Smooth muscle cell of the brain vasculature (primary cell): ENCODE data around the gene SPTBN4.
A peak's percentile ranks its signal among the peaks of the same experiment; 100 is the strongest.
"Not testable (repeated sequence)": the region's sequence is repeated elsewhere in the genome, so short reads cannot be mapped to it uniquely, and the experiment has no call there.

Source experiments
- DNase-seq: peaks from one replicate; pipeline ENCODE4 v3.0.0-alpha.2; 2012; ENCODE audit warnings: low read depth, low spot score

The SPTBN4 gene

DNA sequence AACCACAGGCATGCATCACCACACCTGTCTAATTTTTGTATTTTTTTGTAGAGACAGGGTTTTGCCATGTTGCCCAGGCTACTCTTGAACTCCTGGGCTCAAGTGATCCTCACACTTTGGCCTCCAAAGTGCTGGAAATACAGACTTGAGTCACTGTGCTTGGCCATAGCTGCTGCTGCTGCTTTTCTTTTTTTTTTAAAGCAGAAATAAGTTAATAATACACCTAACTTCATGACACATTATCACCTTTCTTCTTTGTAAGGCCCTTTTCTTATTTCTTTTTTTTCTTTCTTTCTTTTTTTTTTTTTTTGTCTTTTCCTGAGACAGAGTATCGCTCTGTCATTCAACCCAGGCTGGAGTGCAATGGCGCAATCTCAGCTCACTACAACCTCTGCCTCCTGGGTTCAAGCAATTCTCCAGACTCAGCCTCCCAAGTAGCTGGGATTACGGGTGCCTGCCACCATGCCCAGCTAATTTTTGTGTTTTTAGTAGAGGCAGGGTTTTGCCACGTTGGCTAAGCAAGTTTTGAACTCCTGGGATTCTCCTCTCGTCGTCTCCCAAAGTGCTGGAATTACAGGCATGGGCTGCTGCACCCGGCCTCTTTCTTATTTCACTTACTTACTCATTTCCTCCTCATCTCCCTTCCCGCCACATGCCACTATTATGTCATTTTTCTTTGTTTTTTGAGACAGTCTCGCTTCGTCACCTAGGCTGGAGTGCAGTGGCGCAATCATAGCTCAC, 118.6 kb downstream of the SPTBN4 start:
- DNase-seq = no peak

DNA sequence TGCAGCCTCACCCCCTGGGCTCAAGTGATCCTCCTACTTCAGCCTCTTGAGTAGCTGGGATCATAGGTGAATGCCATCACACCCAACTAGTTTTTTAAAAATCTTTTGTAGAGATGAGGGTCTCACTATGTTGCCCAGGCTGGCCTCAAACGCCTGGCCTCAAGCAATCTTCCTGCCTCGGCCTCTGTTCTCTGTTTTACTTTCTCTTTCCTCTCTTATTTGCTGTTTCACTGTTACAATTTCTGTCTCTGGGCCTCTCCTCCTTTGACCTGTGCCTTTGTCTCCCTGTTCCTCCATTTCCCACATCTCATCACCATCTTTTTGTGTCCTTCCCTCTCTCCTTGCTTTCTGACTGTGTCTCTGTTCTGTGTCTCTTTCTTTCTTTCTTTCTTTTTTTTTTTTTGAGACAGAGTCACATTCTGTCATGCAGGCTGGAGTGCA, 119.2 kb downstream of the SPTBN4 start:
- DNase-seq = no peak

DNA sequence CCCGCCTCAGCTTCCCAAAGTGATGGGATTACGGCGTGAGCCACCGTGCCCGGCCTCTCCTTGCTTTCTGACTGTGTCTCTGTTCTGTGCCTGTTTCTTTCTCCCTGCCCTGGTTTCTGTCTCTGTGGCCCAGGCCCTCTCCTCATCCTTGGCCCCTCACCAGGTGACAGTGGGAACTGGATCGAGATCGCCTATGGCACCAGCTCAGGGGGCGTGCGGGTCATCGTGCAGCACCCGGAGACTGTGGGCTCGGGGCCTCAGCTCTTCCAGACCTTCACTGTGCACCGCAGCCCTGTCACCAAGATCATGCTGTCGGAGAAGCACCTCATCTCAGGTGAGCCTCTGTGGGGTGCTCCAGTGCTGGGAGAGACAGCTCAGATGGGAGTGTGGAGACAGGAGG, 119.8 kb downstream of the SPTBN4 start:
- DNase-seq = no peak

DNA sequence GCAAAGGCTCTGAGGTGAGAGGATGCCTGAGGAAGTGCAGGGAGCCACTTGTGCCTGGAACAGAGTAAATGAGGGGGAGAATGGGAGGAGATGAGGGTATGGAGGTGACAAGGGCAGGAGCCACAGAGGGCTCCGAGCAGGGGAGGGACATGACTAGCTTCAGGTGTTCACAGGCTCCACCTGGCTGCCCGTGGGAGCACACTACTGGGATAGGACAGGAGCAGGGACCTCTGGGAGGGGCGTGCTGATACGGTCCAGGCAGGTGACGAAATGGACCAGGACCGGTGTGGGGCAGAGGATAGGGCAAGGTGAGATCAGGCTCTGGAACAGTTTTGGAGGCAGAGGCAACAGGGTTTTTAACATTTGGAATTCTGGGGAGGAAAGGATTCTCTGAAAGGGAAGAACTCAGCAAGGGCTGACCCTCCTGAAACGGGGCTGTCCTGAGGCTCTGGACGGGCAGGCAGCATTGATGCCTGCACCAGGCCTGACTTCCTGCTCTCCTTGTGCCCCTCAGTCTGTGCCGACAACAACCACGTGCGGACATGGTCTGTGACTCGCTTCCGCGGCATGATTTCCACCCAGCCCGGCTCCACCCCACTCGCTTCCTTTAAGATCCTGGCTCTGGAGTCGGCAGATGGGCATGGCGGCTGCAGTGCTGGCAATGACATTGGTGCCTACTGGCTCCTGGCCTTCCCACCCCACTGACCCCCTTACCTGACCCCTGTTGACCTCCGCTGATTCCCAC, 121.5 kb downstream of the SPTBN4 start:
- no peak for DNase-seq

DNA sequence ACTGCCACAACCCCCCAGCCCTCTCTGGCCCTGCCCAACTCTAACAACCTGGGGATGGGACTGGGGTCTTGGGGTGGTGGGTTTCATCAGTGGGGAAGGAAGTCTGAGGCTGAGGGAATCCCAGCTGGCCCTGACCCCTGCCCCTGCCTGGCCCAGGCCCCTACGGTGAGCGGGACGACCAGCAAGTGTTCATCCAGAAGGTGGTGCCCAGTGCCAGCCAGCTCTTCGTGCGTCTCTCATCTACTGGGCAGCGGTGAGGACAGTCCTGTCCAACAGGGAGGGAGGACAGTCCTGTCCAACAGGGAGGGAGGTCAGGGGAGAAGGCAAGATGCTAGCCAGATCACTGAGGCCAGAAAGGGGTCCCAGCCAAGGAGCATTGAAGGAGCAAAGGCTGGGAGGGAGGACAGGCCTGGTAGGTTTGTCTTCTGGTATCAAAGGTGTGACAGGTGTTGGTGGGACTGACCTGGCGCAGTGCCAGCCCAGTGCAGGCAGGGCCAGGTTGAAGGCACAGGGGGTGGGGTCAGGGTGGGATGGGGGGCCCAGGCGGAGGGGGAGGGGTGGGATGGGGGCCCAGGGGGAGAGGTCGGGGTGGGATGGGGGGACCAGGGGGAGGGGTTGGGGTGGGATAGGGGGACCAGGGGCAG, 122.2 kb downstream of the SPTBN4 start:
- DNase-seq = no peak

DNA sequence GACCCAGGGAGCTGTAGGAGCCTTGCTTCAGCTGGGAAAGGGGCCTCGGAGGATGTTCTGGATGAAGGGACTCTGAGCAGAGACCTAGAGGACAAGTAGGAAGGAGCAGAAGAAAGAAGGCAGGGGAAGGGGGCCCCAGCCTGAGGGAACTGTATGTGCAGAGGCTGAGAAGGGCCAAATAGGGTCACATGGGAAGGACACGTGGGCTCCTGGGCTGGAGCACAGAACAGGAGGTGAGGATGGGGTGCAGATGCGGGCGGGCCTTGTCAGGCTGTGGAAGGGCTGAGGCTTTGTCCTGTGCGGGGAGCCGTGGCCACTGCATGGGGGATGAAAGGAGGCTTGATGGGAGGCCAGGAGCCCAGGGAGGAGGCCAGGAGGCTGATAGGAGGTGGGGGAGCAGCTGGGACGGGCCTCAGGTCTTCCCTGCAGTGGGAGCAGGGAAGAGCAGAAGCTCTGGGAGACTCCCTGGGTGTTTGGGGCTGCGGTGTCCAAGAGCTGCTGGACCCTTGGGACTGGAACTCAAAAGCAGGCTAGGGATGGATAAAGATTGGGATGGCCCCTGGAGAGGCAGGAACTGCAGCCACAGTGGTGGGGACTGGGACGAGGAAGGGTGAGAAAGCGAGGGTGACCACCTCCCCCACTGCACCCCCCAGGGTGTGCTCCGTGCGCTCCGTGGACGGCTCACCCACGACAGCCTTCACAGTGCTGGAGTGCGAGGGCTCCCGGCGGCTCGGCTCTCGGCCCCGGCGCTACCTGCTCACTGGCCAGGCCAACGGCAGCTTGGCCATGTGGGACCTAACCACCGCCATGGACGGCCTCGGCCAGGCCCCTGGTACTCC, 123.0 kb downstream of the SPTBN4 start:
- DNase-seq = no peak

DNA sequence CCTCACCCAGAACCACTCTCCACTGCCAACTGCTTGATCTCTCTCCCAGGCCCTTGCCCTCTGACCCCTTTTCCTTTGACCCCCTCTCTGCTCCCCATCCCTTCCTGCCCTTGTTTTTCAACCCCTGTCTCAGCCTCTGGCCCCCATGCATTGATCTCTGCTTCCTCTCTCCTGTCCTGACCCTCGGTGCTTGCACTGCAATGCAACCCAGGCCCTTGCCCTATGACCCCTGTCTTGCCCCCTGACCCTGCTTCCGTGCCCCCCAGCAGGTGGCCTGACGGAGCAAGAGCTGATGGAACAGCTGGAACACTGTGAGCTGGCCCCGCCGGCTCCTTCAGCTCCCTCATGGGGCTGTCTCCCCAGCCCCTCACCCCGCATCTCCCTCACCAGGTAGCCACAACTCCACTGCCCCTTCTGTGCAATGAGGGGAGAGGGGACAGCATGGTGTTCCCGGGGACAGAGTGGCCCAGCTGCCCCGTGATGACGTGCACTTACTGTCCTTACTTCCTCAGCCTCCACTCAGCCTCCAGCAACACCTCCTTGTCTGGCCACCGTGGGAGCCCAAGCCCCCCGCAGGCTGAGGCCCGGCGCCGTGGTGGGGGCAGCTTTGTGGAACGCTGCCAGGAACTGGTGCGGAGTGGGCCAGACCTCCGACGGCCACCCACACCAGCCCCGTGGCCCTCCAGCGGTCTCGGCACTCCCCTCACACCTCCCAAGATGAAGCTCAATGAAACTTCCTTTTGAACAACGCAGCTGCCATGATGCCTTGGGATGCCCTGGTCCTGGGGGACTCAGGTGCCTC, 123.9 kb downstream of the SPTBN4 start:
- no peak for DNase-seq

DNA sequence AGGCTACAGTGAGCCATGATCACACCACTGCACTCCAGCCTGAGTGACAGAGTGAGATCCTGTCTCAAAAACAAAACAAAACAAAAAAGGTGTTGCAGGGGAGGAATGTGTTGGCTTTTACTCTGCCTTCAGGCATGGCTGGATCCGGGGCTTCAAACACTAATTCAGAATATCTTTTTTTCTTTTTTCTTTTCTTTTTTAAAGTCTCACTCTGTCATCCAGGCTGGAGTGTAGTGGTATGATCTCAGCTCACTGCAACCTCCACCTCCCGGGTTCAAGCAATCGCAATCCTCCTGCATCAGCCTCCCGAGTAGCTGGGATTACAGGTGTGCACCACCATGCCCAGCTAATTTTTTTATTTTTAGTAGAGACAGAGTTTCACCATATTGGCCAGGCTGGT, 124.9 kb downstream of the SPTBN4 start:
- not testable (repeated sequence) for DNase-seq

DNA sequence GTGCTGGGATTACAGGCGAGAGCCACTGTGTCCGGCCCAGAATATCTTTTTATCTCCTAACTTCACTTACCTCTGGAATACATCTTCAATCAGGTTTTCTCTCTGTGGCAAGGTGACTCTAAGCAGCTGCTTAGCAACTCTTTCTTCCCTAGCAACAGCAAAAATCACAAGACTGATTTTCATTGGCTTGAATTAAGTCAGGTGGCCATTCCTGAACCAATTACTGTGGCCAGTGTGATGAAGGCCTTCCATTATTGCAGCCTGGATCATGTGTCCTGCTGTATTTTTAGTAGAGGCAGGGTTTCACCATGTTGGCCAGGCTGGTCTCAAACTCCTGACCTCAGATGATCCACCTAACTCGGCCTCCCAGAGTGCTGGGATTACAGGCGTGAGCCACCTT, 125.4 kb downstream of the SPTBN4 start:
- DNase-seq = no peak

DNA sequence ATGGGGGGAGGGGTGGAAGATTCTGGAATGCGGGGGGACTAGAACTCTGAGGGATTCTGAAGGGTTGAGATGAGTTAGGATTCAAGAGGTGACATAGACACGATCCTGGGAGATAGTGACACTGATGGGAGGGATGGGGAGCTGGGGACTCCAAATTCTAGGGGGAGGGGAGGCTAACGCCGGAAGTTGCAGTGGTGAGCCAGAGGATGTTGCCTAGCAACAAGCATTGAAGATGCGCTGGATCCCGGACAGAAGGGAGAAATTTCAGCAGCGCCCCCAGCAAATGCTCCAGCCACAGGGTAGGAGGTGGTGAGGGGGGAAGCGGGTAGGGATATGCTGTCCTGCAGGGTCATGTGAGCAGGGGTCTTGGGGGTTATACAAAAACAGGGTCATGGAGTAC, 127.5 kb downstream of the SPTBN4 start:
- DNase-seq = no peak

DNA sequence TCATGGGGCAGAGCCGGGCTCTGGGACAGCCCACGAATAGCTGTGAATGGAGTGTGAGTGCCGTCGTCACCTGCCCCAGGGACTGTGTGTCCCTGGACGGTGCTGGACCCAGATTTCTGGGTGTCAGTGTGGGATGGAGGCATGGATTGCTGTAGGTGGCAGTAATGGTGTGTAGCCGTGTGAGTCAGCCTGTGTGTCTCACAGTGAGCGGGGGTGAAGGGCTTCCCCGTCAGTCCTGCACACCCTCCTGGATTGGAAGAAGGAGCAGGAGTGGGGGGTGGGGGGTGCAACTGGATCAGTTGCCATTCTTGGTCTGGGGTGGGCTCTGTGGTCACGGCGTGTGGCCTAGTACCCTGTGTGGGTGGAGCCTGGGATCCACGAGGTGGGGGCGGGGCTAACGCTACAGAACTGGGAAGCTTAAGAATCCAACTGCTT, 127.9 kb downstream of the SPTBN4 start:
- DNase-seq = no peak

DNA sequence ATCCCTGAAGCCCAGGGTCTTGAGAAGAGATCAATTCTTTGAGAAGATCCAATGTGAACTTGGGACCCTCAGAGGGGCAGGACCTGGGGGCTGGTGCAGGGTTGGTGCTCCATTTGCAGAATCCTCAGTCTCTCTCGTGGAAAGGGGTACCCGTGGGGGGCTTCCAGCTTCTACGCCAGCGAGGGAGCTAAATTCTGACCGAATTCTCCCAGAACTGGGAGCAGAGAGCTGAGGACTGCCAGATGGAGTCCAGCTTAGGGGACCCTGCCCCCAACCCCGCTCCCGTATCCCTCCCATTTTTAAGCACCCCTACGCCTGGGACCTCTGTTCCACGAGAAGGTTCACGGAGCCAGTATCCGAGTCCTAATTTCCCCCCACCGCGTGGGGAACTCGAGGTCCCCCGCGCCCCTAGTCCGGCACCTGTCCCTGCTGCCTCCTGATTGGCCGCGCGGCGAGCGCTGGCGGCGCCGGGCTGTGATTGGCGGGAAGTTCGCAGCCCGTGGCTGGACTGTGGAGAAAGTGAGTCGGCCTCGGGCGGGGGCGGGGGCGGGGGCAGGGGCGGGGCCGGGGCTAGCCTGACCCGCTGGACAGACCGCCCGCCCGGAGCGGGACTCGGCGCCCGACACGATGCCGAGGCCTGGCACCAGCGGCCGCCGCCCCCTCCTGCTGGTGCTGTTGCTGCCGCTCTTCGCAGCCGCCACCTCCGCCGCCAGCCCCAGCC, 130.0 kb downstream of the SPTBN4 start:
- DNase-seq = no peak

DNA sequence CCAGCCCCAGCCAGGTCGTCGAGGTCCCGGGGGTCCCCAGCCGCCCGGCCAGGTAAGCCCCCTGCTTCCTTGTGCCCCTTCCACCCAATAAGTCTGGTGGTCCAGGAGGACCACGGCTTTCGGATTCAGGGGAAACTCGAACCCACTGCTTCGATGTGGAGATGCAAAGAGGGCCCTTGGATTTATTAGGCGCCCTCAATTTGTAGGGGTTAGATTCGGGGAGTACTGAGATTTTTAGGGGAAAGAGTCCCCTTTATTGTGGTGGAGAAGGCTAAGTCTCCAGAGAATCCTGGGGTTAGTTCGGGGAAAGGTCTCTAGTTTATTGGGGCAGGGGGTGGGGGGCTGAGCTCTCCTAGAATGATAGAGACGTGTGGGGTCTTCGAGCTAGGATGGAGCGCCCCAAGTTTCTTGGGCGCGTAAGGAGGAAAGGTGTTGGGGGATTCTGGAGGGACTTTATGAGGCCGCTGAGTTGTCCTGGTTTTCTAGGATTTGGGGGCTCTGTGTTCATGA, 130.6 kb downstream of the SPTBN4 start:
- no peak for DNase-seq

DNA sequence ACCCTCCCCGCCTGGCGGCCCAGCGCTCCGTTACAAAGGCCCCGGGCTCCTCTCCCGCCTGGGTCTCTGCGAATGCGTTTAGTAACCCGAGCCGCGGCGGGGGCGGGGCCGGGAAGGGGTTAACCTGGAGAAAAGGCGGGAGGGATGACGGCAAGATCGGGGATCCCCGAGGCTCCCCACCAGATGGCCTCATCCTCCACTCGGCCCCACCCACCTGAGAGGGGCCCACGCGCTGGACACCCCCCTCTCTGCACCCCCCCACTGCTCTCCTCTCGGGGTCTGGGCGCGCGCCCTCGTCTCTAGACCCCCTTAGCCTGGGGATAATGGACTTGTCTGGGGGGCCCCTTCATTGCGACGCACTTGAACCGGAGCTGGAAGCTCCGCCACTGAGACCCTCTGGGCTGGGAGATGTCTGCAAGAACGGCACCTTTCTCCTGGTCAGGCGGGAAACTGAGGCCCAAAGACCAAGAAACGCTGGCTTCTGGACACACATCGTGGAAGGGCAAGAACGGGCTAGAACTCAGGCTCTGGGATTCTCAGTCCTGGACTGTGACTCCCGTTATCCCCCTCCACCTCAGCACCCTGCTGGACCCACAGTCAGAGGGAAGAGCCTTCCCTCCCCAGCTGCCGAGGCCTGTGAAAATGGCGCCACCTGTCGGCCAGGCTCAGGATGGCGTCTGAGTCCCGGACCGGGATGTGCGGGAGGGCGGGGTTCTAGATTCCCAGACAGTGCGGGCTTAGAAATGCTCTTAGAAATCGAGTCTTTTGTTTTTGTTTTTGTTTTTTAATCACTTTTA, 131.5 kb downstream of the SPTBN4 start:
- DNase-seq = peak; percentile 70

DNA sequence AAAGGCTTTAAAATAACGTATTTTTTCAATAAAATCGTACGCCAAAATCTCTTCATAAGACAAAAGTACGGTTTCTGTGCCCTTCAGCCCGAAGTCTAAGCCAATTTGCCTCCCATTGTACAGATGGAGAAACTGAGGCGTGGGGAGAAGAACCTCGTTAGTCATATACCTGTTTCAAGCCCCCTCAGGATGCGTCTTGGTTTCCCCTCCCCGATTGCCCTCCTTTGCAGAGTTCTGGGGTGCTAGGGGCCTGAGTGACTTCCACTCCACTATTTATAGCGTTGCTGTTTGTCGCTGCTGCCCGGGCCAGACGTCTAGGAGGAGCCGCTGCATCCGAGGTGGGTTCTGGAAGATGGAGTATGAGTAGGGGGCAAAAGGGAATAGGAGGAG, 132.1 kb downstream of the SPTBN4 start:
- no peak for DNase-seq

DNA sequence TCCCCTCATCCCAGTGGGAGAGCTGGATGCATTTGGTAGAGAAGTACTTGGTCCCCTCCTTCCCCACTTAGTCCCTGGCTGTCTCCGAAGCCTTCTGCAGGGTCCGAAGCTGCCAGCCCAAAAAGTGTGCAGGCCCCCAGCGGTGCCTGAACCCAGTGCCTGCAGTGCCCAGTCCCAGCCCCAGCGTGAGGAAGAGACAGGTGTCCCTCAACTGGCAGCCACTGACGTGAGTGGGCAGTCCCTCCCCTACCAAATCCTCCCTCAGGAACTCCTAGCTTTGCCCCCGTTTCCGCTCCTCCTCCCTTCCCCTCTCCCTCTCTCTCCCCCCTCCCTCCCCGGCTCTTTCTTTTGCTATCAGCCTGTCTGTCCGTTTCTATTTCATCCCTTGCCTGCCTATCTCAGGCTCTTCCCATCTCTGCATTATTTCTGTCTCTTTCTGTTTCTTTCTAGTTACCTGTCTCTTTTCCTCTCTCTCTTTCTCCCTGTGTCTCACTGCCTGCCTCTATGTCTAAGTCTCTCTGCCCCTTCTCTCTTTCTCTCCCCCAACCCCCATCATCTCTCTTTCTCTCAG, 132.6 kb downstream of the SPTBN4 start:
- DNase-seq = no peak

DNA sequence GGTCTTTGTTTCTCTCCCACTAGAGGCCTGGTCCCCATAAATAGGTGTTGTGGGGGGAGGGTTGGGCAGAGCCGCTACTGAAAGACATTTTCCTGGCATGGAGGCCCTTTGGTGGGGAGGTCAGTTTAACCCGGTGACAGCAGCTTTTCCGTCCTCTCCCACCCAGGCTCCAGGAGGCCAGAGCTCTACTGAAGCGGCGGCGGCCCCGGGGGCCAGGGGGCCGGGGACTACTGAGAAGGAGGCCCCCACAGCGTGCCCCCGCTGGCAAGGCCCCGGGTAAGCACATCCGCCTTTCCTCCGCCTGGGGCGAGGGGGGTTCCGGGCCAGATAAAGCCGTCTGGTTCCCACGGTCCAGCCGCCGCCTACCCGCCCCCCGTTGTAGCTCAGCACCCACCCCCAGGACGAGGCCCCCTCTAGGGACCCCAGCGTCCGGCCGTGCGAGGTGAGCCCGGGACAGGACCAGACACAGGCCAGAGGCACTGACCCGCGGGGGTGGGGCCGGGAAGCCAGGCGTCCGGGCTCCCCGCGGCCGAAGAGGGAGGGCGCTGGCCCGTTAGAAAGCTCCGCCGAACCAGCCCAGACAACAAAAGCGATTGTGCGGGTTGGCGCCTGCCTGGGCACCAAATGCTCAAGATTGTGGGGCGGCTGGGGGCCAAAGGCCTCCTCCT, 133.2 kb downstream of the SPTBN4 start:
- no peak for DNase-seq

DNA sequence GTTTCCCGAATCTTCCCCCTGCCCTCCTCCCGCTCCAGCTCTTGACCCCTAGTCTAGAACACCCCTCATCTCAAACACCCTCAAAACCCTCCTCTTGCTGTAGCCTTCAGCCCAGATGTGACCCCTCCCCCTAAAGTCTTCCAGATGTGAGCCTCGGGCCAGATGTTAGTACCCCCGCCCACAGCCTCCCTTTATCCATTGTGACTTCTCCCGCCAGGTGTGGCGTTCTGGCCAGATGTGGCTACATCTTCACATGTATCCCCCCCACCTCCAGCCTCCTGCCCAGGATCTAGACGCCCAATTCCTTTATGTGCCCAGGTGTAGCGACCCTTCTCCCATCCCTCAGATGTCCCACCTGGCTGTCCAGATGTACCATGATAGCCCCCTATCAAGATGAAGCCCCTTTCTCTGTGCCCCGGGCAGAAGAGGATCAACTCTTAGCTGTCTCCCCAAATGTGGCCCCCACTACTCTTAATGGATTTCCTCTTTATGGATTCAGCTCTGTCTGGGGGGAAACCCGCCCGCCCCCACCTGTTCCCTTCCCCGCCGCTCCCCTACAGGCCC, 133.9 kb downstream of the SPTBN4 start:
- DNase-seq = no peak
